Subcutaneous adipose tissue (tissue), 4 donors: ENCODE measurements around the gene GMCL1. TPM values are rescaled to one million over a fixed set of nuclear protein-coding genes. Genes with fewer than 3 reads are reported as not detected.

Experiments used
- CTCF ChIP-seq: fragments of 450-650 bp; IDR thresholded peaks from one replicate; pipeline ENCODE4 v1.5.1; 2016; ENCODE audit warnings: low read depth, mild to moderate bottlenecking, control low read depth, antibody characterized with exemption, moderate library complexity
- total RNA-seq, 4 donors: library from RNA; depleted of rRNA; stranded (reverse); fragments of >200 nt; gene quantifications; one replicate each; pipeline ENCODE4 v1.1.0, GENCODE V29; 2016

The GMCL1 gene
- total RNA-seq, 4 donors from 2014 or later = 17.4 to 30.2 (median 20.6) TPM

- no peak for TF ChIP-seq CTCF
Measured at GRCh38 chr2:69830045-69830905, 815 bp downstream of the GMCL1 start.

GRCh38 chr2:69831354-69831905 is 2.0 kb downstream of the GMCL1 start:
- TF ChIP-seq CTCF = no peak

- TF ChIP-seq CTCF = no peak
Measured at GRCh38 chr2:69833752-69834151, 4.3 kb downstream of the GMCL1 start.

GRCh38 chr2:69835666-69836065 is 6.2 kb downstream of the GMCL1 start:
- no peak for TF ChIP-seq CTCF

- no peak for TF ChIP-seq CTCF
Measured at GRCh38 chr2:69836316-69836715, 6.9 kb downstream of the GMCL1 start.

- no peak for TF ChIP-seq CTCF
Measured at GRCh38 chr2:69837533-69837932, 8.1 kb downstream of the GMCL1 start.

GRCh38 chr2:69843993-69844392 is 14.5 kb downstream of the GMCL1 start:
- TF ChIP-seq CTCF = no peak
